Astrocyte (in vitro differentiated cells and primary cell): Measurements from ENCODE around the gene TACR1. TPM values are rescaled to one million over a fixed set of nuclear protein-coding genes. Genes with fewer than 3 reads are reported as not detected.

ENCODE experiments used
- DNase-seq: peaks from one replicate; pipeline ENCODE4 v3.0.0-alpha.2; 2010; ENCODE audit warnings: low read depth
- FAIRE-seq: peaks from 2 replicates; lab custom pipeline; 2011; peaks lifted over from hg19 to GRCh38; lab: Jason Lieb, UNC
- H2AFZ ChIP-seq: 2 replicates; pipeline ENCODE4 v1.6.0; 2012; ENCODE audit warnings: low read depth, low read length, inconsistent platforms
- H3K27ac ChIP-seq: 2 replicates; pipeline ENCODE4 v1.5.1; 2011; ENCODE audit warnings: low read depth, low read length, inconsistent platforms
- H3K27me3 ChIP-seq: 2 replicates; pipeline ENCODE4 v1.6.0; 2011; ENCODE audit warnings: low read length, inconsistent platforms; ENCODE audit not compliant: insufficient read depth
- H3K36me3 ChIP-seq: 2 replicates; pipeline ENCODE4 v1.5.1; 2011; ENCODE audit warnings: low read length, inconsistent platforms; ENCODE audit not compliant: insufficient read depth
- H3K4me1 ChIP-seq: 2 replicates; pipeline ENCODE4 v1.5.1; 2011; ENCODE audit warnings: low read length, inconsistent platforms; ENCODE audit not compliant: insufficient read depth
- H3K4me2 ChIP-seq: 2 replicates; pipeline ENCODE4 v1.6.0; 2012; ENCODE audit warnings: low read length, inconsistent platforms
- H3K4me3 ChIP-seq: 2 replicates; pipeline ENCODE4 v1.5.1; 2011; ENCODE audit warnings: low read depth, mild to moderate bottlenecking, low read length, inconsistent platforms; ENCODE audit not compliant: insufficient read depth
- H3K79me2 ChIP-seq: 2 replicates; pipeline ENCODE4 v1.6.0; 2012; ENCODE audit warnings: mild to moderate bottlenecking, low read length, inconsistent platforms; ENCODE audit not compliant: insufficient read depth
- H3K9ac ChIP-seq: 2 replicates; pipeline ENCODE4 v1.6.0; 2012; ENCODE audit warnings: mild to moderate bottlenecking, low read length, inconsistent platforms
- H3K9me3 ChIP-seq: 2 replicates; pipeline ENCODE4 v1.5.1; 2012; ENCODE audit warnings: low read depth, mild to moderate bottlenecking, low read length, inconsistent platforms; ENCODE audit not compliant: insufficient read depth
- H4K20me1 ChIP-seq: 2 replicates; pipeline ENCODE4 v1.6.0; 2012; ENCODE audit warnings: low read length, inconsistent platforms; ENCODE audit not compliant: insufficient read depth
- H3K27ac Mint-ChIP-seq: one replicate; pipeline ENCODE4 v1.8.0; 2021; ENCODE audit warnings: mild to moderate bottlenecking, mixed read lengths; ENCODE audit not compliant: unreplicated experiment
- H3K27me3 Mint-ChIP-seq: one replicate; pipeline ENCODE4 v1.8.0; 2021; ENCODE audit warnings: low read depth, mixed read lengths; ENCODE audit not compliant: unreplicated experiment
- H3K36me3 Mint-ChIP-seq: one replicate; pipeline ENCODE4 v1.8.0; 2021; ENCODE audit warnings: low read depth, mixed read lengths; ENCODE audit not compliant: unreplicated experiment
- H3K4me1 Mint-ChIP-seq: one replicate; pipeline ENCODE4 v1.8.0; 2021; ENCODE audit warnings: low read depth, mixed read lengths; ENCODE audit not compliant: unreplicated experiment
- H3K4me3 Mint-ChIP-seq: one replicate; pipeline ENCODE4 v1.8.0; 2021; ENCODE audit warnings: mild to moderate bottlenecking, moderate library complexity, mixed read lengths; ENCODE audit not compliant: unreplicated experiment
- H3K9me3 Mint-ChIP-seq: one replicate; pipeline ENCODE4 v1.8.0; 2021; ENCODE audit warnings: mild to moderate bottlenecking, mixed read lengths; ENCODE audit not compliant: unreplicated experiment
- CTCF ChIP-seq: IDR thresholded peaks from 2 replicates; pipeline ENCODE4 v1.5.1; 2011; ENCODE audit warnings: low read depth, mild to moderate bottlenecking, inconsistent platforms, low read length, moderate library complexity; ENCODE audit not compliant: insufficient read depth
- EZH2 ChIP-seq: IDR thresholded peaks from 2 replicates; pipeline ENCODE4 v1.6.1; 2012; ENCODE audit warnings: mild to moderate bottlenecking, low read length, inconsistent platforms; ENCODE audit not compliant: insufficient read depth
- total RNA-seq: library from RNA; stranded (reverse); gene quantifications from 2 replicates; pipeline ENCODE4 v1.2.1, GENCODE V29; 2021

The TACR1 gene
- total RNA-seq, 1 donor from 2014 or later: not detected

DNA sequence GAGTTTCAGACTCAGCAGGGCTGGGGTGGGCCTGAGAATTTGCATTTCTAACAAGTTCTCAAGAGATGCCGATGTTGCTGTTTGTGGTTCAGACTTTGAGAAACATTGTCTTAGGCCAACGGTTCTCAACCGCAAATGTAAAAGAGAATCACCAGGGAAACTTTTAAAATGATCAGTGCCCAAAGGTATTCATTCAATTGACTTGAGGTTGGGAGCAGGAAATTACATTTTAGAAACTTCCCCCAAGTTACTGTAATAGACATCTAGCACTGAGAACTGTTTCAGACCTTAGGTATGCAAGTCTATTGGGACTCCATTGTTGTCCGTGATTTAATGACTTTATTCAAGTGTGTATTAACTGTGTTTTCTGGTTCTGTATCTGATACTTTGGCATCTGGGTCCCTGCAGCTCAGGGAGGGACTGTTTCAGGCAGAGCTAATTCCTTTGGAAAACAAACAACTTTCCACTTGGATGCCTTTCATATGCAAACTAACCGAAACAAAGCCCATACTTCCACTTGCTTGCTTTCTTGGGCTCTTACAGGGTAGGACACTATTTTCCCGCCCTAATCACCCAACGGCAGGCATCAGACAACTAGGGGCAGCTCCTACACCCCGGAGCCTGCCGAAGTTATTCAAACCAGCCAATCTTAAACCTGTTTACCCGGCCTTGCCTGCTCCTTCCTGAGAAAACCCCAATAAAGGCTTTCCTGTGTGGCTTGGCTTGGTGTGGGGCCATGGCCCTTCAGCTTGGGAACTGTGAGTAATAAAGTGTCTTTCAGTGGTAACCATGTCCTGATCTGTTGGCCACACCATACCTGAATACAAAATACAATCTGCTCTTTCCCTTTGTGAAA, 143.3 kb downstream of the TACR1 start:
- H3K36me3 Mint-ChIP-seq: no peaks in the 10 kb centered on the region
- H3K4me1 Mint-ChIP-seq: peaks cover 7% of the 10 kb centered on the region
- Histone ChIP-seq H3K4me2 (peak overlapping the region; percentile 65), H2AFZ (peak overlapping the region; percentile 45), H3K9ac (peak overlapping the region; percentile 23), H3K4me1 (peaks cover 15% of the 10 kb centered on the region), H4K20me1 (no peaks in the 10 kb centered on the region), H3K27me3 (no peaks in the 10 kb centered on the region), H3K36me3 (no peaks in the 10 kb centered on the region), H3K4me3 (no peak overlapping the region), H3K27ac (peak overlapping the region; percentile 52), H3K9me3 (no peaks in the 10 kb centered on the region), H3K79me2 (no peaks in the 10 kb centered on the region)
- peak; percentile 63 for FAIRE-seq
- H3K9me3 Mint-ChIP-seq: peaks cover 6% of the 10 kb centered on the region
- TF ChIP-seq EZH2: no peak
- no peak for TF ChIP-seq CTCF
- peaks cover 3% of the 10 kb centered on the region for H3K27me3 Mint-ChIP-seq
- no peak overlapping the region for H3K4me3 Mint-ChIP-seq
- peak; percentile 95 for DNase-seq
- H3K27ac Mint-ChIP-seq: peak overlapping the region; percentile 80

- no peak overlapping the region for H2AFZ ChIP-seq
- H3K4me1 Mint-ChIP-seq: peaks cover 7% of the 10 kb centered on the region
- H4K20me1 ChIP-seq: no peaks in the 10 kb centered on the region
- H3K9me3 Mint-ChIP-seq: no peaks in the 10 kb centered on the region
- H3K36me3 ChIP-seq: no peaks in the 10 kb centered on the region
- H3K4me2 ChIP-seq: peak overlapping the region; percentile 65
- peaks cover 7% of the 10 kb centered on the region for H3K27me3 Mint-ChIP-seq
- H3K36me3 Mint-ChIP-seq: no peaks in the 10 kb centered on the region
- peak overlapping the region; percentile 38 for H3K27ac ChIP-seq
- H3K79me2 ChIP-seq: no peaks in the 10 kb centered on the region
- no peaks in the 10 kb centered on the region for H3K27me3 ChIP-seq
- no peak overlapping the region for H3K4me3 ChIP-seq
- H3K4me1 ChIP-seq: peaks cover 15% of the 10 kb centered on the region
- FAIRE-seq (no peak), DNase-seq (no peak)
- no peak overlapping the region for H3K4me3 Mint-ChIP-seq
- no peak for TF ChIP-seq CTCF
- TF ChIP-seq EZH2: no peak
- H3K27ac Mint-ChIP-seq: no peak overlapping the region
- H3K9ac ChIP-seq: peak overlapping the region; percentile 8
- H3K9me3 ChIP-seq: no peaks in the 10 kb centered on the region
These were observed 144.0 kb downstream of the TACR1 start for GRCh38 chr2:75055142-75055819.

DNA sequence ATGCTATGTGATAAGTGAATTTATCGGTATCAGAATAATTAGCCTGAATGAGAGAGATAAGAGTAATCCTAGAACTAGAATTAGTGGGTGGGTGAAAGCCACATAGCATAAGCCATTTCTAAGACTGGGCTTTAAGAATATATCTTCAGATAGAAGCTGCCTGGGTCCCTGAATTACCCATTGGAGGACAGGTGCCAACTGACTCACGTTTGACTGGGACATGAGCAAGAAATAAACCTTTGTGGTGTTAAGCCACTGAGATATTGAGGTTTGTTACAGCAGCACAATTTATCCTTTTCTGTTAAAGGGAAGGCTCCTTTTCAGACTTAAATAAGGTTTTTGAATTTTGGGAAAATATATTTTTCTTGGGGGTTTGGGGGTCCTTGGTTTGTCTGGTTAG, 145.0 kb downstream of the TACR1 start:
- Mint-ChIP-seq H3K4me3 (no peak overlapping the region), H3K27me3 (peaks cover 7% of the 10 kb centered on the region), H3K9me3 (no peaks in the 10 kb centered on the region), H3K4me1 (peaks cover 7% of the 10 kb centered on the region), H3K27ac (no peak overlapping the region), H3K36me3 (no peaks in the 10 kb centered on the region)
- DNase-seq (peak; percentile 67), FAIRE-seq (no peak)
- no peaks in the 10 kb centered on the region for H3K9me3 ChIP-seq
- no peak overlapping the region for H3K4me3 ChIP-seq
- no peak overlapping the region for H3K4me2 ChIP-seq
- no peaks in the 10 kb centered on the region for H3K79me2 ChIP-seq
- no peak for TF ChIP-seq CTCF
- no peaks in the 10 kb centered on the region for H4K20me1 ChIP-seq
- no peak overlapping the region for H3K27ac ChIP-seq
- H2AFZ ChIP-seq: no peak overlapping the region
- no peak overlapping the region for H3K9ac ChIP-seq
- no peaks in the 10 kb centered on the region for H3K36me3 ChIP-seq
- no peaks in the 10 kb centered on the region for H3K27me3 ChIP-seq
- peaks cover 15% of the 10 kb centered on the region for H3K4me1 ChIP-seq
